Measurements from ENCODE around the gene GDPD4.

GDPD4 gene

GRCh38 chr11:77181226-77181625 lies 120.3 kb downstream of the GDPD4 start:
- ChIA-PET POLR2A (ENCODE audit: low non-redundant PET) (no interaction called here), CTCF (interaction anchor here (0.6 to 1.5 kb wide), 2 partner anchors 54 to 363 kb away, joined by 3 to 5 read pairs; no protein-coding TSS in a partner anchor)
- TF ChIP-seq, protein P1, sequence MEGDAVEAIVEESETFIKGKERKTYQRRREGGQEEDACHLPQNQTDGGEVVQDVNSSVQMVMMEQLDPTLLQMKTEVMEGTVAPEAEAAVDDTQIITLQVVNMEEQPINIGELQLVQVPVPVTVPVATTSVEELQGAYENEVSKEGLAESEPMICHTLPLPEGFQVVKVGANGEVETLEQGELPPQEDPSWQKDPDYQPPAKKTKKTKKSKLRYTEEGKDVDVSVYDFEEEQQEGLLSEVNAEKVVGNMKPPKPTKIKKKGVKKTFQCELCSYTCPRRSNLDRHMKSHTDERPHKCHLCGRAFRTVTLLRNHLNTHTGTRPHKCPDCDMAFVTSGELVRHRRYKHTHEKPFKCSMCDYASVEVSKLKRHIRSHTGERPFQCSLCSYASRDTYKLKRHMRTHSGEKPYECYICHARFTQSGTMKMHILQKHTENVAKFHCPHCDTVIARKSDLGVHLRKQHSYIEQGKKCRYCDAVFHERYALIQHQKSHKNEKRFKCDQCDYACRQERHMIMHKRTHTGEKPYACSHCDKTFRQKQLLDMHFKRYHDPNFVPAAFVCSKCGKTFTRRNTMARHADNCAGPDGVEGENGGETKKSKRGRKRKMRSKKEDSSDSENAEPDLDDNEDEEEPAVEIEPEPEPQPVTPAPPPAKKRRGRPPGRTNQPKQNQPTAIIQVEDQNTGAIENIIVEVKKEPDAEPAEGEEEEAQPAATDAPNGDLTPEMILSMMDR (conservative IDR thresholded peaks at IDR 0.05; ENCODE audit: low read depth) = no peak
- H3K27ac ChIP-seq = no peak overlapping the region
- DNase-seq (ENCODE audit: low spot score) = no peak

GRCh38 chr11:77180346-77180745 lies 121.1 kb downstream of the GDPD4 start:
- ChIA-PET CTCF (interaction anchor here (0.6 kb wide), 1 partner anchor 136 kb away, joined by 3 read pairs; no protein-coding TSS in a partner anchor), POLR2A (ENCODE audit: low non-redundant PET) (no interaction called here)
- TF ChIP-seq, protein P1 (conservative IDR thresholded peaks at IDR 0.05; ENCODE audit: low read depth) = no peak
- H3K27ac ChIP-seq = no peak overlapping the region
- no peak for DNase-seq (ENCODE audit: low spot score)

- no peak overlapping the region for H3K27ac ChIP-seq
- ChIA-PET POLR2A (ENCODE audit: low non-redundant PET) (no interaction called here), CTCF (no interaction called here)
- DNase-seq (ENCODE audit: low spot score) = no peak
- TF ChIP-seq, protein P1 (conservative IDR thresholded peaks at IDR 0.05; ENCODE audit: low read depth) = no peak
These were observed 121.8 kb downstream of the GDPD4 start for GRCh38 chr11:77179681-77180080.

GRCh38 chr11:77179048-77179447 lies 122.4 kb downstream of the GDPD4 start:
- H3K27ac ChIP-seq = no peak overlapping the region
- ChIA-PET POLR2A (ENCODE audit: low non-redundant PET) (no interaction called here), CTCF (no interaction called here)
- TF ChIP-seq, protein P1 (conservative IDR thresholded peaks at IDR 0.05; ENCODE audit: low read depth) = no peak
- no peak for DNase-seq (ENCODE audit: low spot score)

DNA sequence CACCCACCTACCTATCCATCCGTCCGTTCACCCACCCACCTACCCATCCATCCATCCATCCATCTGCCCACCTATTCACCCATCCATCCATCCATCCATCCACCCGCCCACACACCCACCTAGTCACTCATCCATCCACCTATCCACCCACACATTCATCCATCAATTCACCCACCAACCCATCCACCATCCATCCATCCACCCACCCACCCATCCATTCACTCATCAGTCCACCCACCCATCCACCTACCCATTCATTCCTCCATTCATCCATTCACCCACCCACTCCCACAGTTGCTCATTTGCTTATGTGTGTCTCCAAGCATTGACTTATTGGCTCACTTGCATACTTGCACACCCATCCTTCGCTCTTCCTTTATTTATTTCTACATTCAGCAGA lies 123.3 kb downstream of the GDPD4 start:
- CTCF ChIA-PET = no interaction called here

GRCh38 chr11:77176996-77177395 lies 124.5 kb downstream of the GDPD4 start:
- POLR2A ChIA-PET (ENCODE audit: low non-redundant PET) = no interaction called here
- no peak overlapping the region for H3K27ac ChIP-seq
- CTCF ChIA-PET = interaction anchor here (2.2 kb wide), 1 partner anchor 50 kb away, joined by 7 read pairs; no protein-coding TSS in a partner anchor
- TF ChIP-seq, protein P1 (conservative IDR thresholded peaks at IDR 0.05; ENCODE audit: low read depth) = no peak
- no peak for DNase-seq (ENCODE audit: low spot score)

More for the DNA sequence above, 123.3 kb downstream of the GDPD4 start:
- POLR2A ChIA-PET (ENCODE audit: low non-redundant PET) = no interaction called here
- DNase-seq (ENCODE audit: low spot score) = no peak
- H3K27ac ChIP-seq = no peak overlapping the region
- TF ChIP-seq, protein P1 (conservative IDR thresholded peaks at IDR 0.05; ENCODE audit: low read depth) = no peak

All from RWPE1 (cell line).